Spleen (tissue), 7 donors: ENCODE measurements around the gene LRRC28.
A peak's percentile ranks its signal among the peaks of the same experiment; 100 is the strongest.

Experiments used
- CTCF ChIP-seq, 11 experiments: fragments of 200-600 bp in 7 of 11; fragments of 450-650 bp in 4 of 11; sonication (generic) in 4 of 11; IDR thresholded peaks in 8 of 11; conservative IDR thresholded peaks in 3 of 11; 1 replicate in 7 of 11; 2 replicates in 4 of 11; pipeline versions ENCODE4 v1.4.0 to v1.8.0; 2016 to 2021; ENCODE audit warnings: antibody characterized with exemption in 11 of 11, inconsistent platforms in 4 of 11, mild to moderate bottlenecking in 1 of 11
- POLR2A ChIP-seq, 3 donors: fragments of 450-650 bp; IDR thresholded peaks; one replicate each; pipeline ENCODE4 v1.5.1; 2017; ENCODE audit warnings: antibody characterized with exemption in 3 of 3, mild to moderate bottlenecking in 1 of 3
- POLR2AphosphoS5 ChIP-seq, 3 donors: sonication (generic); formaldehyde crosslinking; IDR thresholded peaks; one replicate each; pipeline ENCODE4 v1.5.1; 2017; ENCODE audit warnings: antibody characterized with exemption in 3 of 3
- donor health status: DM: no; HTN: no; CAD: no; lungs with moderate emphysema.
- donor health status: DM: no; HTN: no; CAD: no.
- donor health status: DM: no; HTN: no; CAD: no.

- TF ChIP-seq CTCF (IDR thresholded peaks at IDR 0.05 in 8 of 11, conservative IDR thresholded peaks at IDR 0.05 in 3 of 11), result peak in 10 of 11 experiments; percentile 17 to 74 (median 56)
- TF ChIP-seq POLR2A (IDR thresholded peaks at IDR 0.05), result no peak
- peak in 2 of 3 donors; percentile 54 to 55 for TF ChIP-seq POLR2AphosphoS5 (IDR thresholded peaks at IDR 0.05)
Measured at GRCh38 chr15:99409097-99409473, 157.8 kb downstream of the LRRC28 start.
